Fibroblast of lung (primary cell): ENCODE results near the gene ZBTB45. TPM values are rescaled to one million over a fixed set of nuclear protein-coding genes. Genes with fewer than 3 reads are reported as not detected.

Experiments used
- DNase-seq, 2 donors: peaks; one replicate each; pipeline versions ENCODE4 v3.0.0 to v3.0.0-alpha.2; 2010; ENCODE audit warnings: low read depth in 2 of 2
- H2AFZ ChIP-seq: 2 replicates; pipeline ENCODE4 v1.5.1; 2012; ENCODE audit warnings: low read length, control low read depth, inconsistent platforms
- H3K27ac ChIP-seq: 2 replicates; pipeline ENCODE4 v1.5.1; 2011; ENCODE audit warnings: low read length, control low read depth; ENCODE audit not compliant: insufficient read depth
- H3K27me3 ChIP-seq: 2 replicates; pipeline ENCODE4 v1.5.1; 2011; ENCODE audit warnings: mild to moderate bottlenecking, low read length; ENCODE audit not compliant: control insufficient read depth, insufficient read depth
- H3K36me3 ChIP-seq: 2 replicates; pipeline ENCODE4 v1.5.1; 2011; ENCODE audit warnings: low read length; ENCODE audit not compliant: control insufficient read depth, insufficient read depth
- H3K4me1 ChIP-seq: 2 replicates; pipeline ENCODE4 v1.5.1; 2011; ENCODE audit warnings: low read length; ENCODE audit not compliant: control insufficient read depth, insufficient read depth; ENCODE audit errors: extremely low read depth
- H3K4me2 ChIP-seq: 2 replicates; pipeline ENCODE4 v1.5.1; 2011; ENCODE audit warnings: low read length, control low read depth; ENCODE audit not compliant: insufficient read depth; ENCODE audit errors: extremely low read depth
- H3K4me3 ChIP-seq, 4 experiments: fragments of 200-600 bp in 1 of 4; sonication (generic) in 1 of 4; replicated peaks in 1 of 4; 2 replicates each; pipeline ENCODE4 v1.5.1; 2011 to 2016; ENCODE audit warnings: low read length in 4 of 4, low read depth in 3 of 4, mild to moderate bottlenecking in 3 of 4, control low read depth in 2 of 4, inconsistent platforms in 1 of 4, mixed read lengths in 1 of 4; ENCODE audit not compliant: insufficient read depth in 1 of 4; ENCODE audit errors: control extremely low read depth in 1 of 4
- H3K79me2 ChIP-seq: 2 replicates; pipeline ENCODE4 v1.5.1; 2012; ENCODE audit warnings: mild to moderate bottlenecking, low read length, inconsistent platforms; ENCODE audit not compliant: control insufficient read depth, insufficient read depth
- H3K9ac ChIP-seq: 2 replicates; pipeline ENCODE4 v1.5.1; 2011; ENCODE audit warnings: mild to moderate bottlenecking, low read length, control low read depth; ENCODE audit not compliant: insufficient read depth
- H3K9me3 ChIP-seq: 2 replicates; pipeline ENCODE4 v1.5.1; 2012; ENCODE audit warnings: low read depth, low read length; ENCODE audit not compliant: control insufficient read depth, insufficient read depth
- H4K20me1 ChIP-seq: 2 replicates; pipeline ENCODE4 v1.5.1; 2011; ENCODE audit warnings: low read length; ENCODE audit not compliant: control insufficient read depth, insufficient read depth; ENCODE audit errors: extremely low read depth
- EZH2 ChIP-seq: IDR thresholded peaks from 2 replicates; pipeline ENCODE4 v1.5.1; 2012; ENCODE audit warnings: low read length, control low read depth, mild to moderate bottlenecking; ENCODE audit errors: missing control alignments
- polyA plus RNA-seq, 2 donors: library from polyadenylated mRNA; depleted of rRNA in 1 of 2; stranded (reverse) in 1 of 2; unstranded in 1 of 2; fragments of >200 nt; gene quantifications; 2 replicates each; pipeline ENCODE4 v1.2.1, GENCODE V29; 2011 to 2012; ENCODE audit warnings: missing spikeins in 1 of 2
- total RNA-seq: library from RNA; depleted of rRNA; stranded (reverse); fragments of >200 nt; gene quantifications from 2 replicates; pipeline ENCODE4 v1.2.1, GENCODE V29; 2014
- TF ChIP-seq, protein P1 (sequence below), 2 donors: IDR thresholded peaks in 1 of 2; conservative IDR thresholded peaks in 1 of 2; 1 replicate in 1 of 2; 2 replicates in 1 of 2; pipeline ENCODE4 v1.5.1; 2011 to 2012; ENCODE audit warnings: low read length in 2 of 2, control low read depth in 1 of 2, inconsistent platforms in 1 of 2, low read depth in 1 of 2, mild to moderate bottlenecking in 1 of 2

The ZBTB45 gene
- total and polyA plus RNA-seq, 2 donors (not counting 1 experiment from before 2014, with no cell fraction given), result 3.1 to 5.9 TPM

DNA sequence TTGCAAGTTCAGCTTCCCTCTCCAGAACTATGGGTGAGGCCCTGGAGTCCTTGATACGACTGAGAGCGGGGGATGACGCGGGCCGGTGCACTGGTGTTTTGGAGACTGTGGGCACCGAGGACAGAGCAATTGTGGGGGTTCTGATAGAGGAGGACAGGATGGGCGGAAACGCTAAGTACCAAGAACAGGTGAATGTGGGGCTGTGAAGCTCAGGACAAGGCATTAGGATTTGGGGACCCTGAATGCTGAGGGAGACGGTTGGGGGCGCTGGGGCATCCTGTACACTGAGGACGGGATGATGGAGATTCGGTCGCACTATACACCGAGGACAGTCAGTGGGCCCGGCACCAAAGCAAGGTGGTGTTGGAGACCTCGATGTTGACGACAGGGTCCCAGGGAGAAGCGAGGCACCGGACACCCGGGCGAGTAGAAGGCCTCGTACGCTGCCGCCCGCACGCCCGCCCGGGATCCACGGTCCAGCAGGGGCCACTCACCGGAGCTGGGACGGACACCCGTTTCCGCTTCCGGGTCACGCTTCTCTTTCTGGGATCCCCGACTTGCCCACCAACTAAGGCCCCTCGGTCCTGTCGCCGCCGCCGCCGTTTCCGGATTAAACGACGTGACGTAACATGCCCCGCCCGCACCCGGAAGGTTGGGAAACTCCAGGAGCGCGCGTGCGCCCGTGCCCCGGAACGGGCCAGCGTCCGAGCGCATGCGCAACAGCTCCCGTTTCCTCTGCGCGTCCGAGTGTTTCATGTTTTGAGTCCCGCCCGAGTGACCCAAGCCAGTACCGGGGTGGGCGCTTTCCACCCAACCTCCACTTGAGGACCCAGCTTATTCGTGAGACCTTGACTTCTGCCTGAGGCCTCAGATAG lies 35.1 kb upstream of the ZBTB45 start, which contains the start of gene CHMP2A:
Gene CHMP2A, minus strand, starts transcription at position 612 of the 875 bp plus-strand sequence. CDS start 893 bp downstream, outside the sequence.
- Histone ChIP-seq H2AFZ (peak within 1 kb of the TSS; percentile 30), H3K27me3 (no peaks in the 10 kb centered on the region), H3K36me3 (peaks cover 37% of the 10 kb centered on the region), H3K4me3 (peak within 1 kb of the TSS; percentile 83 to 95 (median 94)), H3K27ac (peak within 1 kb of the TSS; percentile 96), H4K20me1 (no peaks in the 10 kb centered on the region), H3K9me3 (no peaks in the 10 kb centered on the region), H3K9ac (peak within 1 kb of the TSS; percentile 87), H3K4me1 (peaks cover 20% of the 10 kb centered on the region), H3K4me2 (peak within 1 kb of the TSS; percentile 100), H3K79me2 (peaks cover 36% of the 10 kb centered on the region)
- DNase-seq, result peak; percentile 96 to 97
- TF ChIP-seq, protein P1, sequence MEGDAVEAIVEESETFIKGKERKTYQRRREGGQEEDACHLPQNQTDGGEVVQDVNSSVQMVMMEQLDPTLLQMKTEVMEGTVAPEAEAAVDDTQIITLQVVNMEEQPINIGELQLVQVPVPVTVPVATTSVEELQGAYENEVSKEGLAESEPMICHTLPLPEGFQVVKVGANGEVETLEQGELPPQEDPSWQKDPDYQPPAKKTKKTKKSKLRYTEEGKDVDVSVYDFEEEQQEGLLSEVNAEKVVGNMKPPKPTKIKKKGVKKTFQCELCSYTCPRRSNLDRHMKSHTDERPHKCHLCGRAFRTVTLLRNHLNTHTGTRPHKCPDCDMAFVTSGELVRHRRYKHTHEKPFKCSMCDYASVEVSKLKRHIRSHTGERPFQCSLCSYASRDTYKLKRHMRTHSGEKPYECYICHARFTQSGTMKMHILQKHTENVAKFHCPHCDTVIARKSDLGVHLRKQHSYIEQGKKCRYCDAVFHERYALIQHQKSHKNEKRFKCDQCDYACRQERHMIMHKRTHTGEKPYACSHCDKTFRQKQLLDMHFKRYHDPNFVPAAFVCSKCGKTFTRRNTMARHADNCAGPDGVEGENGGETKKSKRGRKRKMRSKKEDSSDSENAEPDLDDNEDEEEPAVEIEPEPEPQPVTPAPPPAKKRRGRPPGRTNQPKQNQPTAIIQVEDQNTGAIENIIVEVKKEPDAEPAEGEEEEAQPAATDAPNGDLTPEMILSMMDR (conservative IDR thresholded peaks at IDR 0.05 in 1 of 2, IDR thresholded peaks at IDR 0.05 in 1 of 2; ENCODE audit: low read depth in 1 of 2, low read length in 2 of 2), result no peak
- no peak for TF ChIP-seq EZH2

DNA sequence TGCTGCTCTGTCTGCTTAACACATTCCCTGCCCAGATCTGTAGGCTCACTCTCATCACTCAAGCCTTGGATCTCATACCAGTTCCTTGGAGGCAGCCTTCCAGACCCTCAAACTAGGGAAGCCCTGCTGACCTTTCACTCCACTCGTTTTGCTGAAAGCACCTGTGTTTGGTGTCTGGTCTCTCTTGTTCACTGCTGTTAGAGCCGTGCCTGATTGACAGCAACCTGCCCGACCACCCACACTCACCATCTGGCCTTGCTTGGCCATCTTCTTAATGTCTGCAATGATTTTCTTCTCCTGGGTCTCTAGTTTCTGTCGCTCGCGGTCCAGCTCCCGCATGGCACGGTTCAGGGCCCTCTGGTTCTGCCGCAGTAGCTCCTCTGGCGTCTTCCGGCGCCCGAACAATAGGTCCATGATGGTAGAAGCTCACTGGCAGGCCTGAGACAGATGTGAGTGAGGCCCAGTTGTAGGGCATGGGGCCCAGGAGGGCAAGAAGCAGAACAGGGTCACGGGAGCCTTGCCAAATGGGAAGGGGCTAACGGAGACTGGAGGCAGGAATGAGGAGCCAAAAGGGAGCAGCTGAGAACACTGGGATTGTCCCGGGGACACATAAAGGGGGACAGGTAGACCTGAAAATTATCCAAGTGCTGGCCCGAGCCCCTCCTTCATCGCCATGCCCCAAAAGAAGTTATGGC lies 34.3 kb upstream of the ZBTB45 start:
- H4K20me1 ChIP-seq, result no peaks in the 10 kb centered on the region
- peaks cover 16% of the 10 kb centered on the region for H3K4me1 ChIP-seq
- no peak overlapping the region for H2AFZ ChIP-seq
- peak overlapping the region; percentile 83 to 95 (median 94) for H3K4me3 ChIP-seq
- H3K9ac ChIP-seq, result peak overlapping the region; percentile 87
- no peaks in the 10 kb centered on the region for H3K9me3 ChIP-seq
- DNase-seq, result no peak
- peak overlapping the region; percentile 96 for H3K27ac ChIP-seq
- H3K27me3 ChIP-seq, result no peaks in the 10 kb centered on the region
- H3K79me2 ChIP-seq, result peaks cover 44% of the 10 kb centered on the region
- TF ChIP-seq EZH2, result no peak
- TF ChIP-seq, protein P1 (conservative IDR thresholded peaks at IDR 0.05 in 1 of 2, IDR thresholded peaks at IDR 0.05 in 1 of 2; ENCODE audit: low read depth in 1 of 2, low read length in 2 of 2), result no peak
- peak overlapping the region; percentile 100 for H3K4me2 ChIP-seq
- H3K36me3 ChIP-seq, result peaks cover 45% of the 10 kb centered on the region

DNA sequence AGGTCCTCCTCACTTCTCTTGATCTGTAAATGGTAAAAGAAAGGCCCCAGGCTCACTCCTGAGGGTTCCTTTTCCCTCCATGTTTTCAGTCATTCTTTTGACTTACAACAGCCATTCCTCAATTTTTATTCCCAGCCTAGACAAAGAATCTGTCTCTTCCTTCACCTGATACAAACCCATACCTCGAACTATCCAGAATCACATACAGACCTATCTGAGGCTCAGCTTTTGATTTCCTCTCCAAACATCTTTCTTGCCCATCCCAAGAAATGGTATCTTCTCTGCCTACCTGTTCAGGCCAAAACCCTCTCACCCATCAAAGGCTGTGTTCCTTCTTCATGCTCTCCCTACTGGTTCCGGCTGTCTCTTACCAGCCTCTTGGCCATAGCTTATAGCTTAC lies 33.0 kb upstream of the ZBTB45 start:
- Histone ChIP-seq H3K27me3 (no peaks in the 10 kb centered on the region), H3K9me3 (no peaks in the 10 kb centered on the region), H4K20me1 (no peaks in the 10 kb centered on the region), H3K4me2 (no peak overlapping the region), H3K4me3 (no peak overlapping the region), H2AFZ (no peak overlapping the region), H3K9ac (no peak overlapping the region), H3K79me2 (peaks cover 50% of the 10 kb centered on the region), H3K4me1 (peaks cover 16% of the 10 kb centered on the region), H3K36me3 (peaks cover 55% of the 10 kb centered on the region), H3K27ac (no peak overlapping the region)
- no peak for DNase-seq
- TF ChIP-seq EZH2, result no peak
- TF ChIP-seq, protein P1 (conservative IDR thresholded peaks at IDR 0.05 in 1 of 2, IDR thresholded peaks at IDR 0.05 in 1 of 2; ENCODE audit: low read depth in 1 of 2, low read length in 2 of 2), result no peak
